GM18868 (cell line): ENCODE data around the gene SUPT5H.
"Not testable (repeated sequence)": the region's sequence is repeated elsewhere in the genome, so short reads cannot be mapped to it uniquely, and the experiment has no call there.

Experiments
- ATAC-seq: cut with Tn5 transposase; IDR thresholded peaks from one replicate; pipeline ENCODE4 v1.9.1; 2021; ENCODE audit warnings: mild to moderate bottlenecking, moderate library complexity; ENCODE audit not compliant: unreplicated experiment

SUPT5H gene

DNA sequence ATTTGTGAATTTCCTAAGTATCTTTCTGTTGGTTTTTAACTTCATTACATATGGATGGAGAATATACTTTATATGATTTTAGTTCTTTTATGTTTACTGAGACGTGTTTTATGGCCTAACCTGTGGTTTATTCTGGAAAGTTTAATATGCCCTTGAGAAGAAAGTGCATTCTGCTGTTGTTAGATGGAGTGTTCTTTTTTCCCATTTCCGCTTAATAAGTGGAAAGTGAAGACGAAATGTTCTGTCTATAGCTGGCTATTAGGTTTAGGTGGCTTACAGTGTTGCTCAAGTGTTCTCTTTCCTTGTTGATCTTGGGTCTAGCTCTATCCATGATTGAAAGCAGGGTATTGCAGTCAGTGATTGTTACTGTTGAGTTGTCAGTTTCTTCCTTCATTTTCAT lies 18.0 kb downstream of the SUPT5H start:
- ATAC-seq, result no peak

DNA sequence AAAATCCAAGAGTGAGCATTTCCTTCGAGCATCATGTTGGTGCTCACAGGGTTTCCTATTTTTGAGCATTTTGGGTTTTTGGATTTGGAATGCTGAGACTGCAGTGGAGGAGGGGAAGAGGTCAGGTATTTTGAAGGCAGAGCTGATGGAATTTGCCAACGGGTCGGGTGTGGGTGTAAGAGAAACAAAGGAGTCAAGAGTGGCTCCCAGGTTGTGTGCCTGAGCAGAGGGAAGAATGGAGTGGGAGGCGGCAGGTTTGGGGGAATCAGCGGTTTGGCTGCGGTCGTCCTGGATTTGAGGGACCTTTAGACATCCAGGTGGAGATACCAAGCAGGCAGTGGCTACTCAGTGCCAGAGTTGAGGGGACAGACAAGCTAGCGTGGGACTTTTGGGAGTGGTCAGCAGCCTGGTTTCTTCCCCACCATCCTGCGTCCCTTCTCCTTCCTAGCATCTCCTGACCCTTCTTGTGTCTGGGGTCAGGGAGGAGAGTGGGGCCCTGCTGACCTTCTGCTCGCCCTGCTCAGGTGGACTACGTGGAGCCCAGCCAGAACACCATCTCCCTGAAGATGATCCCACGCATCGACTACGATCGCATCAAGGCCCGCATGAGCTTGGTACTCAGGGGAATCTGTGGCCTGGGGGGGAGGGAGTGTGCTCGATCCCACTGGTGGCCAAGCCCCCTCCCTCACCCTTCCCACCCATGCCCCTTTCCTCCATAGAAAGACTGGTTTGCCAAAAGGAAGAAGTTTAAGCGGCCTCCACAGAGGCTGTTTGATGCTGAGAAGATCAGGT lies 20.8 kb downstream of the SUPT5H start:
- no peak for ATAC-seq

DNA sequence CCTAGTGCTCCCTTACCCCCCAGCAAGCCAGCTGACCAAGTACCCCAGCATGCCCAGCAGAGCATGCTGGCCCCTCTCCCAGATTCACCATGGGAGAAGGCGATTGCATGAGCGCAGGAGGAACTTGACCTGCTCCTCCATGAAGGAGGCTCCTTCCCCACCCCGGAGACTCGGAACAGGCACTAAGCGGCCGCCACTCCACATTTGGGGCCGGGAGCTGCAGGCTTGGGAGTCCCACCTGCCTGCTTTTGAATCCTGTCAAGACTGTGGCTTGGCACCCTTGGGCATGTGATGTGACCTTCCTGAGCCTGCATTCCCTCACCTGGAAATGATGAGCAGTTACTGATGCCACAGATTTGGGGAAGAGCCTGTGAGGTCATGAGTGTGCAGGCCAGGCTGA lies 22.6 kb downstream of the SUPT5H start:
- no peak for ATAC-seq

DNA sequence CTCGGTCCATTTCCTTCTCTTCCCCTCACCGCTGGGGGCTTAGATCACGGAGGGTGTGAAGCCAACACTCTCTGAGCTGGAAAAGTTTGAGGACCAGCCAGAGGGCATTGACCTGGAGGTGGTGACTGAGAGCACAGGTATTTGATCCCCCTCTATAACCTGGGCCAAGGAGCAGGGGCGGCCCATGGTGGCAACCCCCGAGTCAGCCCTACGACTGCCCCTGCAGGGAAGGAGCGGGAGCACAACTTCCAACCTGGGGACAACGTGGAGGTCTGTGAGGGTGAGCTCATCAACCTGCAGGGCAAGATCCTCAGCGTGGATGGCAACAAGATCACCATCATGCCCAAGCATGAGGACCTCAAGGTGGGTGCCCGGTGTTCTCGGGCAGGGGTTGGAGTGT lies 23.7 kb downstream of the SUPT5H start:
- ATAC-seq, result no peak

DNA sequence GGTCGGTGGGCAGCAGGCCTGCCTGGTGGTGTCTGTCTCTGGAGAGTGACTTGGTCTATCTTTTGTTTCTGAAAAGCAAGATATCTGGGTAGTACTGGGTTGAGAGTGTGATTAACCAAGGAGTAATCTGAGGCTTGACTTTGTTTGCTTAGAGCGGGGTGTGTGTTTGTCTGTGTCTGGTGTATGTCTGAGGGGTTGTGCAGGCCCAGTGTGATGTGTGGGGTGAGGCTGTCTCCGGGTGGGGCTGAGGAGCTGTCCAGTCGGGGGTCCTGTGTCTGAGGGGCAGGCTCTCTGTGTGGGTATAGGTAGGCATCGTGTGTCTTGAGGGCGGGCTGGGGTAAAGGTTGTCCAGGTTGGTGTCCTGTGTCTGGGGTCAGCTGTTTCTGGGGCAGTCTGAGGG lies 24.2 kb downstream of the SUPT5H start:
- no peak for ATAC-seq

DNA sequence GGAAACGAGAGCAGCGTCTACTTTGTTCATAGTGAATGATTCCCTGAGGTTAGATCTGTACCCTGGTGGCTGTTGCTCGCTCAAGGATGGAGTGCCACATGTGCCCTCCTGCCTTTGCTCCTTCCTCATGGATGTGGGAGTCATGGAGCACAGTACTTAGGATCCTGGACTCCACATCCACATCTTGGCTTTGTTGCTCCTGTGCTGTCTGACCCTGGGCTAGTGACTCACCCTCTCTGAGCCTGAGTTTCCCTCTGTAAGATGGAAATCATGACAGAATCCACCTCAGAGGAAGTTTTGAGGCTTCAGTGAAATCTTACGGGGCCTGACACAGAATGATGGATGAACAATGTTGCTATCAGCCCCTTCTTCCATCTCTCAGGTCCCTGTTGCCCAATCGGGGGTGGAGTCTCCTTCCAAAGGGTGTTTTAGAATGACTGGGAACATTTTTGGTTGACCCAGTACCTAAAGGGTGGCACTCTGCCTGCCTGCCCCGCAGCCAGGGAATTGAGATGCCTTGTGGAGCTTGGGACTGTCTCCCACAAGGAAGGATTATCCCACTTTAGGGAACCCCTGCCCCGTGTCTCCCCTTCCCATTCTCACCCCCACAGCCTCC lies 25.4 kb downstream of the SUPT5H start:
- ATAC-seq, result no peak

DNA sequence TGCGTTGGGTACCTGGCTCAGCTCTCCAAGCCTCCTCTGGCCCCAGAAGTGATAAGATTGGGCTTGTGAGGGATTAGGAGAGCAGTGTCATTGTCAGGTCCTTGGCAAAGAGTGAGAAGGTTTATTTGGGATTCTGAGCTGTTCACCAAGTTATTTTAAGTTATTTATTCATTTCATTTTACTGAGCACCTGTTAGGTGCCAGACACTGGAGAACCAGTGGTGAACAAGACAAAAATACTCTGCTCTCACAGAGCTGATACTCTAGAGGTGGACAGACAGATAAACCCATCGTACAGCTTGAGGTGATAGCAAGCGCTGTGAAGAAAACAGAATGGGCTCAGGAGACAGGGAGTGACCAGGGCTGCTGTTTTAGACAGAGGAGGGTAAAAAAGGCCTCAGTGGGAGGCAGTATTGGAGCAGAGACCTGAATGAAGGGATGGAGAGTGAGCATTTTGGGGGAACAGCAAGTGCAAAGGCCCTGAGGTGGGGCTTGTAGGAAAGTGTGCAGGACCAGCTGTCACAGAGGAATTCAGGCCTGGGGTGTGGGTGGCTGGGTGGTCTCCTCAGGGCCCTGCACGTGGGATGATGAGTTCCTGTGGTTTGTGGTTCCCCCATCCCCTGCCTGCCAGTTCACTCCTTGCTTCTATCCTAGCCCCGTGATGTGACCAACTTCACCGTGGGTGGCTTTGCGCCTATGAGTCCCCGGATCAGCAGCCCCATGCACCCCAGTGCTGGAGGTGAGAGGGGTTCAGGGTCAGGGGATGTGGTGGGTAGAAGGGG lies 26.6 kb downstream of the SUPT5H start:
- no peak for ATAC-seq

DNA sequence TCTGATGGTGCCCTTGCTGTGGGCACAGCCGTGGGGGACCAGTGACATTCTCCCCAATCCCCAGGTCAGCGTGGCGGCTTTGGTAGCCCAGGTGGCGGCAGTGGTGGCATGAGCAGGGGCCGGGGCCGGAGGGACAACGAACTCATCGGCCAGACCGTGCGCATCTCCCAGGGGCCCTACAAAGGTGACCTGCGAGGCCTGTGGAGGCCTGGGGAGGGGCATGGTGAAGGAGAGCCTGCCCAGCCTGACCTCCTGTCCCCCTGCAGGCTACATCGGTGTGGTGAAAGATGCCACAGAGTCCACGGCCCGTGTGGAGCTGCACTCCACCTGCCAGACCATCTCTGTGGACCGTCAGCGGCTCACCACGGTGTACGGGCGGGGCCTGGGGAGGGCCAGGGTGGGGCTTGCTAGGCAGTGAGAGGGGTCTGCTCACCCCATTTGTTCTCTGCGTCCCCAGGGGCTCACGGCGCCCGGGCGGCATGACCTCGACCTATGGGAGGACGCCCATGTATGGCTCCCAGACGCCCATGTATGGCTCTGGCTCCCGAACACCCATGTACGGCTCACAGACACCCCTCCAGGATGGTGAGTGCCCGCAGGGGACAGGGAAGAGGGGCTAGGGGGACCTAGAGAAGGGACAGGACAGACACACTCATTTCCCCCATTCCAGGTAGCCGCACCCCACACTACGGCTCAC lies 27.5 kb downstream of the SUPT5H start:
- ATAC-seq, result no peak

DNA sequence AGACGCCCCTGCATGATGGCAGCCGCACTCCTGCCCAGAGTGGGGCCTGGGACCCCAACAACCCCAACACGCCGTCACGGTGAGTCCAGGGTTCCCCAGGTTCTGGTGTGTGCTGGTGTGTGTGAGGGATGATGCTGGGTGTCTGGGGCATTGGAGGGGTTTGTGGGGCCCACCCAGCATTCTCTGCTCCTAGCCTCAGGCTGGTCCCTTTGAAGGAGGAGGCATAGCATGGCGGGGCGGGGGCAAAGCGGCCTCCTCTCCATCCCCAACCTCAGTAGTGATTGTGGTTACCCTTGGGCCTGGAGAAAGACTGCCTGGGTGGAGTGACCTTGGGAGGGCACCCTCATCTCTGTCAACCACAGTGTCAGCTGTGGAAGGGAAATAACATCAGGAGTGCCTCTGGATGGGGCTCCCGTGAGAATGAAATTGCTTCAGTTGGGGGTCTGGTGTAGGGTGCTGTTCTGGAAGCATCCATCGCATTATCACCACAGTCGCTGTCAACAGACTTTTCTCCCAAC lies 28.1 kb downstream of the SUPT5H start:
- ATAC-seq, result no peak

DNA sequence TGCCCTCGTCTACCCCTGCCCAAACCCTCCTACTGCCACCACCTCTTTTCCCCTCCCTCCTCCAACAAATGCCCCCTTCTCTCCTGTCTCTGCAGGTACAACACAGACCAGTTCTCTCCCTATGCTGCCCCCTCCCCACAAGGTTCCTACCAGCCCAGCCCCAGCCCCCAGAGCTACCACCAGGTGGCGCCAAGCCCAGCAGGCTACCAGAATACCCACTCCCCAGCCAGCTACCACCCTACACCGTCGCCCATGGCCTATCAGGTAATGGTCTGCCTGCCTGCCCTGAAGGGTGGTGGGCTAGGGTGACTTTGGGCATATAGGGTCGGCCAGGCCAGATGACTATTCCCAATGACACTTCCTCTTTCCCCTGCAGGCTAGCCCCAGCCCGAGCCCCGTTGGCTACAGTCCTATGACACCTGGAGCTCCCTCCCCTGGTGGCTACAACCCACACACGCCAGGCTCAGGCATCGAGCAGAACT lies 28.8 kb downstream of the SUPT5H start:
- ATAC-seq, result no peak

DNA sequence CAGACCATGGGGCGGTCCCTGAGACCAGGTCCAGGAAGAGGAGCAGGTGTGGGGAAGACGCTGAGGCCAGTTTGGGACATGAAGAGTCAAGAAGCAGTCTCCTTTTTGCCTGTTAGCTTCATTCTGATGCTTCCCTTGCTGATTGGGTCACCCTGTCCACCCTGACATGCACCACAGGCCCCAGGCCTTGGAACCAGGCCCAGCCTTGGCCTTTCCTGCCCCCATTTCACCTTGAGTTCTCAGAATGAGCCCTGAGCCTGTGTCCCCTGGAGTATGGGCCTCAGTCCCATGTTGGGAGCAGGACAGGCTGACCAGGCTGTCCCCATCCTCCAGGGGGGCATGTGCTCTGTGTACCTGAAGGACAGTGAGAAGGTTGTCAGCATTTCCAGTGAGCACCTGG lies 30.4 kb downstream of the SUPT5H start:
- no peak for ATAC-seq

DNA sequence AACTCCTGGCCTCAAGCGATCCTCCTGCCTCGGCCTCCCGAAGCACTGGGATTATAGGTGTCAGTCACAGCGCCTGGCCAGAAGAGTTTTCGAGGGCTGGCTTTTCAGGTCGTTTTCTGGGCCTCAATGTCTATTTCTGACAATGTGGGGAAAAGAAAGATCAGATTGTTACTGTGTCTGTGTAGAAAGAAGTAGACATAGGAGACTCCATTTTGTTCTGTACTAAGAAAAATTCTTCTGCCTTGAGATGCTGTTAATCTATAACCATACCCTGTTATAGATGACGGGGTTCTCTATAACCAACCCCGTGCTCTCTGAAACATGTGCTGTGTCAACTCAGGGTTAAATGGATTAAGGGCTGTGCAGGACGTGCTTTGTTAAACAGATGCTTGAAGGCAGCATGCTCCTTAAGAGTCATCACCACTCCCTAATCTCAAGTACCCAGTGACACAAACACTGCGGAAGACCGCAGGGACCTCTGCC lies 34.0 kb downstream of the SUPT5H start:
- not testable (repeated sequence) for ATAC-seq

DNA sequence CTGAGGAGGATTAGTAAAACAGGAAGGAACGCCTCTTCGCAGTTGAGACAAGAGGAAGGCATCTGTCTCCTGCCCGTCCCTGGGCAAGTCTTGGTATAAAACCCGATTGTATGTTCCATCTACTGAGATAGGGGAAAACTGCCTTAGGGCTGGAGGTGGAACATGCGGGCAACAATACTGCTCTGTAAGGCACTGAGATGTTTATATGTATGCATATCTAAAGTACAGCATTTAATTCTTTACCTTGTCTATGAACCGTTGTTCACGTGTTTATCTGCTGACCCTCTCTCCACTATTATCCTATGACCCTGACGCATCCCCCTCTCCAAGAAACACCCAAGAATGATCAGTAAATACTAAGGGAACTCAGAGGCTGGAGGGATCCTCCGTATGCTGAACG lies 34.5 kb downstream of the SUPT5H start:
- ATAC-seq, result no peak

DNA sequence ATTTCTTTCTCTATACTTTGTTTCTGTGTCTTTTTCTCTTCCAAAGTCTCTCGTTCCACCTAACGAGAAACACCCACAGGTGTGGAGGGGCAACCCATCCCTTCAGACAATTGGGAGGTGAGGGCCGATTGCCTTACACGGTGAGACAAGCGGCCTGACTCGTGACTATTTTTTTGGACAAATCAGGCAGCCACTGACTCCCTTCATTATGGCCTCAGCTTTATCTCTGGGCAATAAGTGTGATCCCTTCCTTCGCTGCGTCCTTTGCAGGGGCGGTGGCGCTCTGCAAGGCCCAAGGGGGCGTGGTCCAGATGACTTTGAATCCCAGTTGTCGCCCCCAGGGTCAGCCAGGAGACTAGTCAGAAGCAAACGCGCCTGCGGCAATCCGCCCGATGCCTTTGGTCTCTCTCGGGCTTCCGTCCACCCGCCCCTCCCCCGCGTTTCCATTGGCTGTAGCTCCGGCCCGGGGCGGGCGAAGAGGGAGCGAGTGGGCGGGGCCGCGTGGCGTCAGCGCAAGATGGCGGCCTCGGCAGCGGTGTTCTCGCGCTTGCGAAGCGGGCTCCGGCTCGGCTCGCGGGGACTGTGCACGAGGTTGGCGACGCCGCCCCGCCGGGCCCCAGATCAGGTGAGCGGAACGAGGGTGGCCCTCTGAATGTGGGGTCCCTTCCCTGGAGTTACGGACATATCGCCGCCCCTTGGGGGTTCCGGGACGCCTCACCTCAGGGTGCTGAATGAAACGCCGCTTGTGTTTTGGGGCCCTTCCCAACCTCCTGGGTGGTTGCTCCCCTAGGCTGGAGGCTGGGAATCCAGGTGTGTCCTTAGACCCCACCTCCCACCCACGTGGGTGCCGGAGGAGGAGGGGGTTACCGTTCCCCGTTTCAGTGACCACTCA lies 35.2 kb downstream of the SUPT5H start, which contains the start of gene TIMM50:
TIMM50 (plus strand) TSS at position 502 of the 892 bp plus-strand sequence; CDS start at position 518, 16 bp downstream.
- peak; percentile 85 for ATAC-seq

DNA sequence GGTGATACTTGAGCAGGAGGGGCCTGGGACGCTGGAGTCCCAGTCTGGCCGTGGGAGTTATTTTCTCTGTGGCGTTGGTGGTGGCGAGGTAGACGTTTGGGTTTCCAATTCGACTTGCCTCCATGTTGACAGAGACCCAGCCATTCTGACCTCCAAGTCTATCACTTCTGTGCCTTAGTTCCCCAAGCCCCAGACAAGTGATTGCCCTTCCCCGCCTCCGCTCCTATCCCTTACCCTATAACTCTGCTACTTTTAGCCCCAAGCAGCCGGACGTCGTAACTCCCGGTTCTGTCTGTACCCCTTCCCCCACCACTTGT lies 35.8 kb downstream of the SUPT5H start:
- ATAC-seq, result no peak

DNA sequence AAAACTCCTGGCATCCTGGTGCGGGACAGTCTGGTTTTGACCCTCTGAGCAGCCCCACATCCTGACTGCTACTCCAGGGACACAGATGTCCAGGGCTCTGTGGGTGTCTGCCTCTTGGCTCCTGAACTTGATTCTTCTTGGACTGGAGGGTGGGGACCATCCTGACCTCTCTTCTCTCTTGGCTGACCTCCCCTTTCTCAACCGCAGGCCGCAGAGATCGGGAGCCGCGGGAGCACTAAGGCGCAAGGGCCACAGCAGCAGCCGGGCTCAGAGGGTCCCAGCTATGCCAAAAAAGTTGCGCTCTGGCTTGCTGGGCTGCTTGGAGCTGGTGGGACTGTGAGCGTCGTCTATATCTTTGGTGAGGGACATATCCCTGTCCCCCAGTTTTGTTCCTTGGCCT lies 36.3 kb downstream of the SUPT5H start:
- ATAC-seq, result no peak

DNA sequence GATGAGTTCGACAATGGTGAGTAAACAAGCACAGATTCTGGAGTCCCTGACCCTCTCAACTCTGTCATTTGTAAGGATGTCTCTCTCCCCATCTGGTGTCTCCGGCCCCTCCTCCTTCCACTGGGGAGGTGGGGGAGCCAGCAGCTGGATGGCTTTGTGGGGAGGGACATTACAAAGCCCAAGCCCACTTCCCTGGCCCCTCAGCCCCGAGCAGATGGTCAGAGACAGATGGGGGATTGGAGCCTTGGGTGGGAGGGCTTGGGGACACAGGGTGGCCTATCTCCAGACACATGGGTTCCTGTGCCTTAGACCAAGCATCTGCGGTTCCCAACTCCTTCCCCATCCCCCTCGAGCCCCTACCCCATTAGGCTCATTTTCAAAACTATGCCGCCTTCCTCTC lies 37.8 kb downstream of the SUPT5H start:
- no peak for ATAC-seq

DNA sequence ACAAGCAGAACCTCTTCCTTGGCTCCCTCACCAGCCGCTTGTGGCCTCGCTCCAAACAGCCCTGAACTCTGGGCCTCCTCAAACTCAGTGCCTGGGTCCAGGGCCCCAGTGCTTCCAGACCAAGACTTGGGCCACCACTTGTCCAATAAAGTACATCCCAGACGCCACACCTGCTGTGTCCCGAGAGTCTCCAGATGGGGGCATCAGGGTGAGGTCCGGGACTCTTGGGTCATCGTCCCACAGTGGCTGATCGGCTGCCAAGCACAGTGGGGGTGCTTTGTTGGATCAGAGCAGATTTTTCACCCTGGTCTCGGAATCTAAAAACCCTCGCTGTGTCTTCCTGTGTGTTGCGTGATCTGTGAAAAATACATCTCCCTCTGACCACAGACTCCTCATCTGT lies 44.4 kb downstream of the SUPT5H start:
- ATAC-seq, result no peak

DNA sequence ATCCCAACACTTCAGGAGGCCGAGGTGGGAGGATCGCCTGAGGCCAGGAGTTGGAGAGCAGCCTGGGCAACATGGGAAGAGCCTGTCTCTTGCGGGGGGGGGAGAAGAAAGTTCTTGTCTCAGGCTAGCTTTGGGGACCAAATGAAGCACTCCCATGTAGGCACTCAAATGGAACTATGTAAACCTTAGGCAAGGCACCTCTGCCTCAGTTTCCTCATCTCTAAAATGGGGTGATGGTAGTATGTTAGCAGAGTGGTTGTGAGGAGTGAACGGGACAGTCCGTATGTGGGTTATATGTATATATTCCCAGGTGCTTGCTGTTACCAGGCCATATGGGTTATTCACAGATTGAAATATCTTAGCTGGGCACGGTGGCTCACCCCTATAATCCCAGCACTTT lies 46.8 kb downstream of the SUPT5H start:
- no peak for ATAC-seq

DNA sequence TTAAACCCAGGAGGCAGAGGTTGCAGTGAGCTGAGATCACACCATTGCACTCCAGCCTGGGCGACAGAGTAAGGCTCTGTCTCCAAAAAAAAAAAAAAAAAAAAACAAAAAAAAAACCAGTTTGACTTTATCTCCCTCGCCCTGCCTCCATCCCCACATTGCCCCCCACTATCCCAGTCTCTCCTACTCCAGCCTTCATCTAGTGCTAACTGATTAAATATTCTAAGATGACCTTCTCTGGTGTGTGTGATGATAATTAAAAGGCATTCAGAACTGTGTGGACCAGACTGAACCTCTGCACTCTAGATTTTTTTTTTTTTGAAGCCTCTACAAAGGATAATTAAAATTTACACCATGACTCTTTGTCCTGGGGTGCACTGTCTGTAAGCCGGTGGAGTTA lies 47.4 kb downstream of the SUPT5H start:
- no peak for ATAC-seq
